Activated T-cell treated with anti-CD3 and anti-CD28 coated beads, Interleukin-2, amount 50 U/mL, for 48 hours (primary cell): ENCODE measurements around the gene C11orf65.
"Not testable (repeated sequence)": the region's sequence is repeated elsewhere in the genome, so short reads cannot be mapped to it uniquely, and the experiment has no call there.

Source experiments
- DNase-seq, 2 experiments: peaks; one replicate each; pipeline ENCODE4 v3.0.0-alpha.2; 2020

The C11orf65 gene

GRCh38 chr11:108472681-108473080, 5.4 kb upstream of the C11orf65 start:
- no peak for DNase-seq

GRCh38 chr11:108468478-108468864, 1.1 kb upstream of the C11orf65 start:
- DNase-seq: no peak

- DNase-seq: no peak
These were observed 924 bp downstream of the C11orf65 start for GRCh38 chr11:108466405-108466804.

- no peak for DNase-seq
These were observed 14.0 kb downstream of the C11orf65 start for GRCh38 chr11:108453207-108453835.

- not testable (repeated sequence) for DNase-seq
These were observed 25.9 kb downstream of the C11orf65 start for GRCh38 chr11:108441445-108441844.

- no peak for DNase-seq
These were observed 30.7 kb downstream of the C11orf65 start for GRCh38 chr11:108436594-108436993.

GRCh38 chr11:108435066-108435465, 32.3 kb downstream of the C11orf65 start:
- no peak for DNase-seq

GRCh38 chr11:108432783-108433182, 34.5 kb downstream of the C11orf65 start:
- no peak for DNase-seq

- no peak for DNase-seq
These were observed 35.3 kb downstream of the C11orf65 start for GRCh38 chr11:108431997-108432396.

- DNase-seq: no peak
These were observed 36.0 kb downstream of the C11orf65 start for GRCh38 chr11:108431370-108431769.

GRCh38 chr11:108417551-108417950, 49.8 kb downstream of the C11orf65 start:
- peak; percentile 23 to 26 for DNase-seq

GRCh38 chr11:108414958-108415357, 52.4 kb downstream of the C11orf65 start:
- no peak for DNase-seq

GRCh38 chr11:108405706-108406105, 61.6 kb downstream of the C11orf65 start:
- DNase-seq: no peak

- no peak for DNase-seq
These were observed 64.3 kb downstream of the C11orf65 start for GRCh38 chr11:108403052-108403451.

- no peak for DNase-seq
These were observed 65.1 kb downstream of the C11orf65 start for GRCh38 chr11:108402241-108402640.

- DNase-seq: no peak
These were observed 68.9 kb downstream of the C11orf65 start for GRCh38 chr11:108398439-108398838.

GRCh38 chr11:108396672-108397071, 70.7 kb downstream of the C11orf65 start:
- DNase-seq: not testable (repeated sequence)

GRCh38 chr11:108394744-108395284, 72.5 kb downstream of the C11orf65 start:
- DNase-seq: no peak

- no peak for DNase-seq
These were observed 74.3 kb downstream of the C11orf65 start for GRCh38 chr11:108393046-108393445.

GRCh38 chr11:108392353-108392752, 75.0 kb downstream of the C11orf65 start:
- no peak for DNase-seq

- DNase-seq: no peak
These were observed 78.8 kb downstream of the C11orf65 start for GRCh38 chr11:108388576-108388975.

GRCh38 chr11:108373505-108373904, 93.8 kb downstream of the C11orf65 start:
- DNase-seq: not testable (repeated sequence)

GRCh38 chr11:108370990-108371389, 96.3 kb downstream of the C11orf65 start:
- no peak for DNase-seq

- DNase-seq: no peak
These were observed 97.0 kb downstream of the C11orf65 start for GRCh38 chr11:108370315-108370714.

- DNase-seq: no peak
These were observed 98.3 kb downstream of the C11orf65 start for GRCh38 chr11:108369064-108369463.
